MM.1S (cell line): ENCODE measurements around the gene FGF21.

ENCODE experiments used
- DNase-seq: peaks from one replicate; pipeline ENCODE4 v3.0.0-alpha.2; 2015
- H2AFZ ChIP-seq: fragments of 300-600 bp; sonication (generic); 2 replicates; pipeline ENCODE4 v1.6.0; 2016; ENCODE audit warnings: antibody characterized with exemption, low read length
- H3F3A ChIP-seq: fragments of 300-600 bp; sonication (generic); 2 replicates; pipeline ENCODE4 v1.6.1; 2016; ENCODE audit warnings: mild to moderate bottlenecking, antibody characterized with exemption, low read length, moderate library complexity, mixed read lengths; ENCODE audit not compliant: insufficient read depth
- H3K27ac ChIP-seq: fragments of 300-600 bp; sonication (generic); 2 replicates; pipeline ENCODE4 v1.5.1; 2016; ENCODE audit warnings: mild to moderate bottlenecking, low read length
- H3K27me3 ChIP-seq: fragments of 300-600 bp; sonication (generic); replicated peaks from 2 replicates; pipeline ENCODE4 v1.6.0; 2016; ENCODE audit warnings: low read length; ENCODE audit not compliant: insufficient read depth
- H3K36me3 ChIP-seq: fragments of 300-600 bp; sonication (generic); replicated peaks from 2 replicates; pipeline ENCODE4 v1.6.1; 2016; ENCODE audit warnings: mild to moderate bottlenecking, low read length, mixed read lengths; ENCODE audit not compliant: insufficient read depth
- H3K4me1 ChIP-seq: fragments of 300-600 bp; sonication (generic); 2 replicates; pipeline ENCODE4 v1.6.1; 2016; ENCODE audit warnings: low read length, mixed read lengths
- H3K4me2 ChIP-seq: fragments of 300-600 bp; sonication (generic); 2 replicates; pipeline ENCODE4 v1.6.0; 2016; ENCODE audit warnings: low read depth, low read length
- H3K4me3 ChIP-seq: fragments of 300-600 bp; sonication (generic); 2 replicates; pipeline ENCODE4 v1.5.1; 2016; ENCODE audit warnings: low read length, mixed read lengths
- H3K79me2 ChIP-seq: fragments of 300-600 bp; sonication (generic); 2 replicates; pipeline ENCODE4 v1.6.1; 2016; ENCODE audit warnings: mixed run types, low read length, mixed read lengths
- H3K9ac ChIP-seq: fragments of 300-600 bp; sonication (generic); 2 replicates; pipeline ENCODE4 v1.6.1; 2016; ENCODE audit warnings: low read length, mixed read lengths
- H3K9me2 ChIP-seq: fragments of 300-600 bp; sonication (generic); replicated peaks from 2 replicates; pipeline ENCODE4 v1.6.1; 2016; ENCODE audit warnings: mild to moderate bottlenecking, low read length, mixed read lengths; ENCODE audit not compliant: insufficient read depth
- H3K9me3 ChIP-seq: fragments of 300-600 bp; sonication (generic); replicated peaks from 2 replicates; pipeline ENCODE4 v1.6.1; 2016; ENCODE audit warnings: mild to moderate bottlenecking, low read length, mixed read lengths; ENCODE audit not compliant: insufficient read depth
- H4K20me1 ChIP-seq: fragments of 300-600 bp; sonication (generic); 2 replicates; pipeline ENCODE4 v1.6.1; 2016; ENCODE audit warnings: mild to moderate bottlenecking, low read length, moderate library complexity, mixed read lengths; ENCODE audit not compliant: insufficient read depth
- CTCF ChIP-seq: fragments of 300-600 bp; sonication (generic); IDR thresholded peaks from 2 replicates; pipeline ENCODE4 v1.5.1; 2016; ENCODE audit warnings: antibody characterized with exemption, low read length, mixed read lengths
- EZH2 ChIP-seq: fragments of 300-600 bp; sonication (generic); optimal IDR thresholded peaks from 2 replicates; pipeline ENCODE3; 2017; ENCODE audit warnings: low read depth, mild to moderate bottlenecking, antibody characterized with exemption, low read length, mixed read lengths
- EZH2phosphoT487 ChIP-seq: fragments of 300-600 bp; sonication (generic); IDR thresholded peaks from 2 replicates; pipeline ENCODE4 v1.6.1; 2018; ENCODE audit warnings: antibody characterized with exemption, low read length

Gene FGF21

GRCh38 chr19:48793271-48793670, 37.9 kb downstream of the FGF21 start:
- no peaks in the 10 kb centered on the region for H3K36me3 ChIP-seq
- H3K9ac ChIP-seq: no peak overlapping the region
- TF ChIP-seq EZH2phosphoT487 (no peak), CTCF (no peak), EZH2 (no peak)
- no peaks in the 10 kb centered on the region for H3K27me3 ChIP-seq
- H3F3A ChIP-seq: no peaks in the 10 kb centered on the region
- no peaks in the 10 kb centered on the region for H4K20me1 ChIP-seq
- H3K4me2 ChIP-seq: no peak overlapping the region
- H3K27ac ChIP-seq: no peak overlapping the region
- no peak overlapping the region for H2AFZ ChIP-seq
- no peaks in the 10 kb centered on the region for H3K79me2 ChIP-seq
- no peaks in the 10 kb centered on the region for H3K4me1 ChIP-seq
- H3K9me2 ChIP-seq: no peaks in the 10 kb centered on the region
- no peak for DNase-seq
- no peak overlapping the region for H3K4me3 ChIP-seq
- no peaks in the 10 kb centered on the region for H3K9me3 ChIP-seq

DNA sequence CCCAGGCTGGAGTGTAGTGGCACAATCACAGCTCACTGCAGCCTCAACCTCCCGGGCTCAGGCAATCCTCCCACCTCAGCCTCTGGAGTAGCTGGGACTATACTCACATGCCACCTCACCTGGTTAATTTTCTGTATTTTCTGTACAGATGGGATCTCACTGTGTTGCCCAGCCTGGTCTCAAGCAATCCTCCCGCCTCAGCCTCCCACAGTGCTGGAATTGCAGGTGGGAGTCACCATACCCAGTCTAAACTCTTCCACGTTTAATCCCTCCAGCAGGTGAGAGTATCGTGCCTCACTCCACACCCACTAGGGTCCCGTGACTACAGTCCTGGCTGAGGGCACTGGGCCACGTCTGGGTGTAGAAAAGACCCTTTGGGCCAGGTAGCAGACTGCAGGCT, 39.0 kb downstream of the FGF21 start:
- Histone ChIP-seq H3K27me3 (no peaks in the 10 kb centered on the region), H4K20me1 (no peaks in the 10 kb centered on the region), H3K79me2 (no peaks in the 10 kb centered on the region), H3K4me1 (no peaks in the 10 kb centered on the region), H3F3A (no peaks in the 10 kb centered on the region), H3K9me2 (no peaks in the 10 kb centered on the region), H3K9me3 (no peaks in the 10 kb centered on the region), H3K36me3 (no peaks in the 10 kb centered on the region), H3K4me2 (no peak overlapping the region), H3K9ac (no peak overlapping the region), H2AFZ (no peak overlapping the region), H3K4me3 (no peak overlapping the region), H3K27ac (no peak overlapping the region)
- TF ChIP-seq CTCF: no peak
- no peak for TF ChIP-seq EZH2
- TF ChIP-seq EZH2phosphoT487: no peak
- DNase-seq: no peak

DNA sequence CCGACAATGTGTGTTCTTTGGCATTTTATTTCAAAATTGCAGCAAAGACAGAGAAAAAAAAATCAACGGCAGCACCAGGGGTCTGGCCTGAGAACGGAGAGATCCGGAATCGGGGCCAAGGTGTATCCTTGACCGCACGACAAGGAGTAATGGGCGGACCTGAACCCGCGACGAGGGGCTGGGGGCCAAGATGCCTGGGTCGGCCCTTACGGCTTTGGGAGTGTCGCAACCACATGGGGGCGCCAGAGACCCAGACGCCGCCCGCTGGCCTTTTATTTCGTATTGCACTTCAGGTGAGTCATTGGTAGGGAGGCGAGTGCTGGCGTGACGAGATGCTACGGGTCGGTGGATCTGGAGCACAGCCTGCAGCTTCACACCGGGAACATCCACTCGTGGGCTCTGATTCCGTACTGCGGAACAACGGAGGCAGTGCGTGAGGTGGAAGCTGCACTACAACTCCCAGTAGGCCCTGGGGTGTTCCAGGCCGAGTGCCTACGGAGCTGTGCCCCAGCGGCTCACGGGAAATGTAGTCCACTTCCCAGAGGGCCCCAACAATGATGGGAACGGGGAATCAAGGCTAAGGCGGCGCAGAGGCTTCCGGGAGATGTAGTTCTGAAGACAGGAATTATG, 39.8 kb downstream of the FGF21 start:
- peak; percentile 90 for DNase-seq
- H3K4me2 ChIP-seq: peak overlapping the region; percentile 36; the same call in 1 of the 2 replicates
- H3F3A ChIP-seq: no peaks in the 10 kb centered on the region
- H3K79me2 ChIP-seq: no peaks in the 10 kb centered on the region
- H3K9ac ChIP-seq: peak overlapping the region; percentile 11; the same call in 1 of the 2 replicates
- H3K36me3 ChIP-seq: no peaks in the 10 kb centered on the region
- peak overlapping the region; percentile 55 for H3K4me3 ChIP-seq
- TF ChIP-seq EZH2phosphoT487: no peak
- TF ChIP-seq CTCF: peak; percentile 95
- TF ChIP-seq EZH2: no peak
- no peaks in the 10 kb centered on the region for H4K20me1 ChIP-seq
- no peaks in the 10 kb centered on the region for H3K9me3 ChIP-seq
- 0 out of 2 replicates have a peak overlapping the region, but pooled peaks have one; percentile 4 for H2AFZ ChIP-seq
- H3K27me3 ChIP-seq: no peaks in the 10 kb centered on the region
- H3K4me1 ChIP-seq: no peaks in the 10 kb centered on the region
- no peaks in the 10 kb centered on the region for H3K9me2 ChIP-seq
- no peak overlapping the region for H3K27ac ChIP-seq
